Immature natural killer cell (primary cell): ENCODE data around the gene SNAP29. TPM values are rescaled to one million over a fixed set of nuclear protein-coding genes. Genes with fewer than 3 reads are reported as not detected.
"Not testable (repeated sequence)": the region's sequence is repeated elsewhere in the genome, so short reads cannot be mapped to it uniquely, and the experiment has no call there.

ENCODE experiments used
- DNase-seq, 3 donors: peaks; one replicate each; pipeline ENCODE4 v3.0.0; 2022; ENCODE audit warnings: mixed read lengths in 1 of 3
- H3K27ac Mint-ChIP-seq, 6 donors: one replicate each; pipeline ENCODE4 v1.8.0; 2020; ENCODE audit warnings: mixed read lengths in 6 of 6, mild to moderate bottlenecking in 5 of 6, inconsistent platforms in 4 of 6, moderate library complexity in 3 of 6
- H3K27me3 Mint-ChIP-seq, 3 donors: one replicate each; pipeline ENCODE4 v1.8.0; 2020 to 2021; ENCODE audit warnings: low read depth in 3 of 3, mild to moderate bottlenecking in 3 of 3, mixed read lengths in 3 of 3, moderate library complexity in 3 of 3, inconsistent platforms in 1 of 3
- H3K36me3 Mint-ChIP-seq, 3 donors: one replicate each; pipeline ENCODE4 v1.8.0; 2020; ENCODE audit warnings: mixed read lengths in 3 of 3, inconsistent platforms in 2 of 3, mild to moderate bottlenecking in 2 of 3
- H3K4me1 Mint-ChIP-seq, 2 donors: one replicate each; pipeline ENCODE4 v1.8.0; 2020; ENCODE audit warnings: inconsistent platforms in 2 of 2, mild to moderate bottlenecking in 2 of 2, mixed read lengths in 2 of 2, moderate library complexity in 1 of 2
- H3K4me3 Mint-ChIP-seq, 5 donors: one replicate each; pipeline ENCODE4 v1.8.0; 2020; ENCODE audit warnings: mild to moderate bottlenecking in 5 of 5, mixed read lengths in 5 of 5, inconsistent platforms in 3 of 5, moderate library complexity in 3 of 5
- H3K9me3 Mint-ChIP-seq, 6 donors: one replicate each; pipeline ENCODE4 v1.8.0; 2020; ENCODE audit warnings: mild to moderate bottlenecking in 6 of 6, mixed read lengths in 6 of 6, inconsistent platforms in 4 of 6, moderate library complexity in 3 of 6
- polyA plus RNA-seq, 3 donors: library from polyadenylated mRNA; unstranded; fragments of 300-500 nt; fragmentation: Illumina TruSeq; gene quantifications; one replicate each; pipeline ENCODE4 v1.2.3, GENCODE V29; 2021

SNAP29 gene
- polyA plus RNA-seq, 3 donors from 2014 or later: 25.3 to 35.8 (median 35.7) TPM

DNA sequence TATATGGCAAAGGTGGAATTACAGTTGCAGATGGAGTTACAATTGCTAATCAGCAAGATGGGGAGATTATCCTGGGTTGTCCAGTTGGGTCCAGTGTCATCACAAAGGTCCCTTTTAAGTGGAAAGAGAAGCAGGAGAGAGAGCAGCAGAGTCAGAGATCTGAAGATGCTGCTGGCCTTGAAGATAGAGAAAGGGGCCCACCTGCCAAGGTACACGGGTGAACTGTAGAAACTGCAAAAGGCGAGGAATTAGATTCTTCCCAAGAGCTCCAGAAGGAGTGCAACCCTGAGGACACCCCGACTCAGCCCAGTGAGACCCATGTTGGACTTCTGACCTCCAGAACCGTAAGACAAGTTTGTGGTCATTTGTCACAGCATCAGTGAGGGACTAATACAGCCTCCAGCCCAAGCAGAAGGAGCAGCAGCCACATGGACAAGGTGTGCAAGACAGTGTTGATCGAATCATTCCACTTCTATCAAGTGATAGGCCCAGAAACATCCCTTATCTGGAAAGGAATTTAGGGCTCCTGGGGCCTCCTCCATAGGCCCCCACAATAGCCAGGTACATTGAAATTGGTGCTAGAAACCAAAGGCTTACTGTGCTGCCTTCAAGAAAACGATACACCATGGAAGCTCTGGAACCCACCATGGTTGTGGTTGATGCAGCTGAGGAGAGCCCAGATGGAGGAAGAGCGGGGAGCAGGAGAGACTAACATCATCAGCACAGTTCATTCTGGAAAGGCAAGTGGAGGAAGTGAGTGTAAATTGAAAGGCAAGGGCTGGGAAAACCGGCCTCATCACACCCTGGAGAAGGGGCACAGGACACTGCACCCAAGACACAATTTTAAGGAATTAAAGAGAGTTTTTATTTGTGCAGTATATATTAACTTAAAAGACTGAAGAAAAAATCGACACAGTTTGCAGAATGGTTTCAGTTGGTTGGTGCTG, 23.3 kb downstream of the SNAP29 start:
- Mint-ChIP-seq H3K27me3 (peaks cover 0 to 4% (median 2%) of the 10 kb centered on the region in 3 donors), H3K4me3 (no peak overlapping the region), H3K27ac (peak overlapping the region in 3 of 6 donors; percentile 13 to 40 (median 14)), H3K36me3 (peaks cover 13 to 39% (median 22%) of the 10 kb centered on the region in 3 donors), H3K9me3 (no peaks in the 10 kb centered on the region), H3K4me1 (peaks cover 8 to 10% of the 10 kb centered on the region in 2 donors)
- no peak for DNase-seq

DNA sequence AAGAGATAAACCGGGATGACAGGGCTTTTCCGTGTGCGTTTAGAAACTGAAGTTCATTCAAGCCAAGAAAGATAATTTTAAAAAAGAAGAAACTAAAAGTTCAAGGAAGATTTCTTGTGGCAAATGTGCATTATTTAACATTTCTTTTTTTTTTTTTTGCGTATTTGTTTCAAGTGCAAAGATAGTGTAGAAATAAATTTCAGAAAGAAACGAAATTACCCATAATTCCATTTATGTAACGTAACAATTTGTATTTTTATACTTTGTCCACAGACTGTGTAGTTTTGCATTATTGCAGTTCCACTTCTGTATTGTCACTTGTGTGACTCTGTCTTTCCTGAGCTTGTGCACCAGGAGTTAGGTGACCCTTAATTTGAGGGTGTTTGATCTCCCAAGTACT, 24.0 kb downstream of the SNAP29 start:
- no peak for DNase-seq
- no peak overlapping the region for H3K4me3 Mint-ChIP-seq
- peaks cover 8 to 10% of the 10 kb centered on the region in 2 donors for H3K4me1 Mint-ChIP-seq
- H3K27me3 Mint-ChIP-seq: peaks cover 0 to 4% (median 2%) of the 10 kb centered on the region in 3 donors
- H3K36me3 Mint-ChIP-seq: peaks cover 16 to 46% (median 27%) of the 10 kb centered on the region in 3 donors
- no peaks in the 10 kb centered on the region for H3K9me3 Mint-ChIP-seq
- no peak overlapping the region for H3K27ac Mint-ChIP-seq

DNA sequence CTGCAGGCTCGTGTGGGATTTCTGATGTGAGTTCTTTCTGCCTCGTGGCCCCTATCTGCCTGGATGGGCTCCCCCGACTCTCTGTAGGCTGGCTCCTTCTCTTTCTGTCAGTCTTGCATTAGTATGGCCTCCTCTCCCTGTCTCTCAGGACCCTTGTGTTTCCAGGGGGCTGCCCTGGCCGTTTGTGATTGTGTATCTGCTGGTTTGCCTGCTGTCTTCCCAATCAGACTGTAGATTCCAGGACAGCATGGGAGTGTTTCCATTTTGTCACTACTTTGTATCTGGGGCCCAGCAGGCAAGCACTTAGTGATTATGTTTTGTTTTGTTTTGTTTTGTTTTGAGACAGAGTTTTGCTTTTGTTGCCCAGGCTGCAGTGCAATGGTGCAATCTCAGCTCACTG, 25.6 kb downstream of the SNAP29 start:
- peaks cover 0 to 4% (median 2%) of the 10 kb centered on the region in 3 donors for H3K27me3 Mint-ChIP-seq
- no peak overlapping the region for H3K4me3 Mint-ChIP-seq
- peak overlapping the region in 2 of 6 donors; percentile 18 to 29 for H3K27ac Mint-ChIP-seq
- no peaks in the 10 kb centered on the region for H3K9me3 Mint-ChIP-seq
- DNase-seq: no peak
- peaks cover 20 to 62% (median 36%) of the 10 kb centered on the region in 3 donors for H3K36me3 Mint-ChIP-seq
- peaks cover 8 to 10% of the 10 kb centered on the region in 2 donors for H3K4me1 Mint-ChIP-seq

DNA sequence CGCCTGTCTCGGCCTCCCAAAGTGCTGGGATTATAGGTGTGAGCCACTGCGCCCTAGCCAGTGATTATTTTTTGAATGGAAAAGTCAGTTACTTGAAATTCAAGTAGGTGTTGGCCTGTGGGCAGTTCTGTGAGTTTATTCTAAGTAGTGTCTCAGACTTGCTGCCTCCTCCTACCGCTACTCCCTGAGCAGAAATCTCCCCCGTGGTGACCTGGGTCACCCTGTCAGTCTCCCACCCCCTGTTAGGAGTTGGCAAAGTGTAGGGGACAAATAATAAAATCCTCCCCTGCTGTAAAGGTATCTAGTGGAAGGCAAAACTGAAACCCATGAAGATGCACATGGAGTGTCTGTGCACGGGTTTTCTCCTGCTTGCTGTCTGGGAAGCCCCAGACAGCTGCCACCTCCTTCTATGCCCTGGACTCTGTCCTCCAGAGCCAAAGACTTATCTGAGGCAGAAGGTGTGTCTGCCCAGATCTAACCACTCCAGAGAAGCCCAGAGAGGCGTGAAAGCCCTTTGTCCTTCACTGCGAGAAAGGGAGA, 26.3 kb downstream of the SNAP29 start:
- Mint-ChIP-seq H3K9me3 (no peaks in the 10 kb centered on the region), H3K27ac (peak overlapping the region in 5 of 6 donors; percentile 5 to 81 (median 73)), H3K4me3 (no peak overlapping the region), H3K36me3 (peaks cover 23 to 69% (median 42%) of the 10 kb centered on the region in 3 donors), H3K27me3 (peaks cover 0 to 4% (median 2%) of the 10 kb centered on the region in 3 donors), H3K4me1 (peaks cover 8 to 10% of the 10 kb centered on the region in 2 donors)
- DNase-seq: no peak

DNA sequence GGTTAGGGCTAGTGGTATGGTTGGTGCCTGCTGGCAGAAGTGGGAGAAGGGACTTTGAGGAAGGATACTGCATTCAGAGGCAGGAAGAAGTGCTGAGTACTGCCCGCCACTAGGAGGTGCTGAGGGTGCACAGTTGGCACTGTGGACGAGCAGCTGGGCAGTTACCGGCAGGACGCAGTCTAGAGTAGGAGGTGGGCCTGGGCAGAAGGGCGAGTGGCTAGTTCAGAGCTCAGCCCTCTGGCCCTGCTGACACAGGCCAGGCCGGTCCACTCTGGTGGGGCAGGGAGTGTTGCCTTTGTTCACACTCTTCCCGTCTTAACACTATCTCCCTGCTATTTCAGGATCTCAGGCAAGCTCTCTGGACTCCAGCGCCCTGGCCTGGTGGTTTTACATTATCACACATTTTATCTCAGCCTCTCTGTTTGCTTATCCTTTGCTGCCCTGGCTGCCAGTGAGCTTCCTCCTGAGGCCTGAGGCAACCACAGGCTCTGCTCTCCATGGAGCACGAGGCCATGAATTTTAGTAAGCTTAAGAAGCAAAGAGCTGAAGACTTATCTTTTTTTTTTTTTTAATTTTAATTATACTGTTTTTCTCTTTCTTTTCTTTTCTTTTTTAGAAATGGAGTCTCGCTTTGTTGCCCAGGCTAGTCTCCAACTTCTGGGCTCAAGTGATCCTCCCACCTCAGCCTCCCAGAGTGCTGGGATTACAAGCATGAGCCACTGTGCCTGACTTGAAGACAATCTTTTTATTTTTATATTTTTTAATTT, 26.9 kb downstream of the SNAP29 start:
- Mint-ChIP-seq H3K27ac (peak overlapping the region; percentile 49 to 81 (median 74)), H3K4me3 (peak overlapping the region in 2 of 5 donors; percentile 1 to 13), H3K36me3 (peaks cover 24 to 67% (median 40%) of the 10 kb centered on the region in 3 donors), H3K4me1 (peaks cover 8 to 10% of the 10 kb centered on the region in 2 donors), H3K27me3 (peaks cover 0 to 4% (median 2%) of the 10 kb centered on the region in 3 donors), H3K9me3 (no peaks in the 10 kb centered on the region)
- DNase-seq: peak; percentile 49 to 54 (median 49)

DNA sequence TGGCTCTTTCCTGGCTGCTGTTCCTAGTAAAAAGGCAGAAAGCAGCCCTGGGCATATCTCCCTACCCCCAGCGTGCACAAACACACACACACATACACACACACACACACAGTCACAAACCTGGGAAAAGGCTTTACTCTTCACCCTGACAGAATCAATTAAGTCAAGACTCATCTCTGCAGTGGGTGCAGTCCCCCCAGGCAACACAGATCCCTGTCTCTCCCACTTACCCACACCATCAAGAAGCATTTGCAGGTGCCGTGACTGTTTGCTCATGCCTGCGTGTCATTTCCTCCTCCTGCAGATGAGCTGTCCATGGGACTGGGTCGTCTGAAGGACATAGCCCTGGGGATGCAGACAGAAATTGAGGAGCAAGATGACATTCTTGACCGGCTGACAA, 28.6 kb downstream of the SNAP29 start:
- Mint-ChIP-seq H3K4me3 (no peak overlapping the region), H3K27ac (peak overlapping the region in 2 of 6 donors; percentile 9 to 84), H3K9me3 (no peaks in the 10 kb centered on the region), H3K36me3 (peaks cover 22 to 56% (median 37%) of the 10 kb centered on the region in 3 donors), H3K27me3 (peaks cover 0 to 2% (median 2%) of the 10 kb centered on the region in 3 donors), H3K4me1 (peaks cover 8 to 10% of the 10 kb centered on the region in 2 donors)
- DNase-seq: no peak

DNA sequence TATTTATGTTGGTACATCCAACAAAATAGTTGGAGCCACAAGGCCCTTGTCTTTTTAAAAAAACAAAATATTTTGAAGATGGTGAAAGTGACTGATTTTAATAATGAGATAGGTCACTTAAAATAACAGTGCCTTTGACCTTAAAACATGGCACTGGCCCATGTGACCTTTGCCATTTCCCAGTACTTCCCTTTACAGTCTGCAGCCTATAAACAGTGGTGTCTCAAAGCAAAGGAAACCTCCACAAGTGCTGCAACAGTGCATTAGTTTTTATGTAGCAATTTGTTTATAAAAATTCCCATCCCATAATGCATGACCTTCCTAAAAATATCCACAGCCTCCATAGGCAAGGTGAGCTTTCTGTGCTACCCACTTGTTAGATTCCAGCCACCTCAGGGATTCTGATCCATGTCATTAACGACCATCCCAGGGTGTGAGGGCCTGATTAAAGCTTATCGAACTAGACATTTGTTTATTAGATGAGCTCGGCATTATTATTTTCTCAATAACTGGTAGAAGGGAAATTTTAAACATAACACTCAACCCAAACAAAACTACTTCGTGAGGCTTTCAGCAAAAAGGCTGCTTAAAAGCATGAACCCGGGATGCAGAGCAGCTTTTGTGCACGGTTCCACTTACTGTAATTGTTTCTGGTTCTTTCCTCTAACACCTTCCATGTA, 30.4 kb downstream of the SNAP29 start:
- Mint-ChIP-seq H3K36me3 (peaks cover 19 to 43% (median 28%) of the 10 kb centered on the region in 3 donors), H3K4me1 (peaks cover 8 to 10% of the 10 kb centered on the region in 2 donors), H3K9me3 (no peaks in the 10 kb centered on the region), H3K27me3 (peaks cover 0 to 2% (median 0%) of the 10 kb centered on the region in 3 donors), H3K27ac (peak overlapping the region in 1 of 6 donors; percentile 23), H3K4me3 (no peak overlapping the region)
- DNase-seq: no peak

DNA sequence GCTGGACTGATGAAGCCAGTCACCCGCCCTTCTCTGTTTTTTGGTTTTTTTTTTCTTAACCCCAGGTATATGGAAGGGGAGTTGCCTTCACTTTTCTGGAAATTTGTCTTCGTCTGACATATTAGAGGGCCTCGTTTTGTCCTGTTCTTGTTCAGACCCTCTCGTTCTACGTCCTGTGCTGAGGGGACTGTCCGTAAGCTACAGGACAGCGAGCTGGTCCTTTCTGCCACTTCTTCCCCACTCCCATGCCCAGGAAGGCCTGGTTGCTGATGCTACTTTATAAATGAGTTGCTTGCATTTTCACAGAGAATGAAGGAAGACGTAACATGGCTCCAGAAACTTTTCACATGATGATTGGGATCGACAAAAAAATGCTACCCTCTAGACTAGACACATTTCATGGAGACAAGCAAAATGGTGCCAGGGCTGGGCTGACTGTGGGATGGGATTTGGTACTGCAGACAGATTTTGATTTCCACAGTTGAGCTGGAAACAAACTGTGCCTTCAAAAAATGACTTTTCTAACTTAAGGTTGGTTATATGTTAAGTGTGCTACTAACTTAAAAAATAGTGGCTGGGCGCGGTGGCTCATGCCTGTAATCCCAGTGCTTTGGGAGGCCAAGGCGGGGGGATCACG, 31.2 kb downstream of the SNAP29 start:
- Mint-ChIP-seq H3K4me1 (peaks cover 8 to 10% of the 10 kb centered on the region in 2 donors), H3K27ac (peak overlapping the region in 1 of 6 donors; percentile 50)

DNA sequence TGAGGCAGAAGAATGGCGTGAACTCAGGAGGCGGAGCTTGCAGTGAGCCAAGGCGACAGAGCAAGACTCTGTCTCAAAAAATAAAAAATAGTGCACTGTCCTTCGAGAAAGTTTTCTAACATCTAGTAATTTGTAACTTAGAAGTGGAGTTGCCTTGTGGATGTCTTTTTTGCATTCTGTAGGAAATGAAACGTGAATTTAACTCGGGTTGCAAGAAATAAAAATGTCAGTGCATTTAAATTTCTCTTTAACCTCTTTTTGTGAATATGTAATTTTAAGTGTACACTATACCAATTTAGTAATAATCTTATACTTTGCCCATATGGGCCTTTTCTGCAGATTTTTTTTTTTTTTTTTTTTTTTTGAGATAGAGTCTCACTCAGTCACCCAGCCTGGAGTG, 32.2 kb downstream of the SNAP29 start:
- Mint-ChIP-seq H3K27ac (no peak overlapping the region), H3K4me1 (peaks cover 0 to under 1% of the 10 kb centered on the region in 2 donors), H3K27me3 (peaks cover 0 to 3% (median 0%) of the 10 kb centered on the region in 3 donors), H3K9me3 (no peaks in the 10 kb centered on the region), H3K36me3 (peaks cover 12 to 31% (median 21%) of the 10 kb centered on the region in 3 donors), H3K4me3 (no peak overlapping the region)
- DNase-seq: no peak

More for the DNA sequence above, 31.2 kb downstream of the SNAP29 start:
- no peaks in the 10 kb centered on the region for H3K9me3 Mint-ChIP-seq
- DNase-seq: no peak
- peaks cover 0 to 2% (median 0%) of the 10 kb centered on the region in 3 donors for H3K27me3 Mint-ChIP-seq
- H3K36me3 Mint-ChIP-seq: peaks cover 19 to 37% (median 25%) of the 10 kb centered on the region in 3 donors
- no peak overlapping the region for H3K4me3 Mint-ChIP-seq

DNA sequence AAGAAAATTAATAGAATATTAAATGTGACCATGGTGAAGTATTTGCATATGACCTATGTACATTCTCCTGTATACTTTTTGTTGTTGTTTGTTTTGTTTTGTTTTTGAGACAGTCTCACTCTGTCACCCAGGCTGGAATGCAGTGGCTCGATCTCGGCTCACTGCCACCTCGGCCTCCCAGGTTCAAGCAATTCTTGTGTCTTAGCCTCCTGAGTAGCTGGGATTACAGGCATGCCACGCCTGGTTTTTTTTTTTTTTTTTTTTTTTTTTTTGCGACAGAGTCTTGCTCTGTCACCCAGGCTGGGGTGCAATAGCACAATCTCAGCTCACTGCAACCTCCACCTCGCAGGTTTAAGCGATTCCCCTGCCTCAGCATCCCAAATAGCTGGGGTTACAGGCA, 38.9 kb downstream of the SNAP29 start:
- not testable (repeated sequence) for H3K4me3 Mint-ChIP-seq, H3K36me3 Mint-ChIP-seq, DNase-seq, H3K4me1 Mint-ChIP-seq, H3K27ac Mint-ChIP-seq, H3K27me3 Mint-ChIP-seq, H3K9me3 Mint-ChIP-seq

DNA sequence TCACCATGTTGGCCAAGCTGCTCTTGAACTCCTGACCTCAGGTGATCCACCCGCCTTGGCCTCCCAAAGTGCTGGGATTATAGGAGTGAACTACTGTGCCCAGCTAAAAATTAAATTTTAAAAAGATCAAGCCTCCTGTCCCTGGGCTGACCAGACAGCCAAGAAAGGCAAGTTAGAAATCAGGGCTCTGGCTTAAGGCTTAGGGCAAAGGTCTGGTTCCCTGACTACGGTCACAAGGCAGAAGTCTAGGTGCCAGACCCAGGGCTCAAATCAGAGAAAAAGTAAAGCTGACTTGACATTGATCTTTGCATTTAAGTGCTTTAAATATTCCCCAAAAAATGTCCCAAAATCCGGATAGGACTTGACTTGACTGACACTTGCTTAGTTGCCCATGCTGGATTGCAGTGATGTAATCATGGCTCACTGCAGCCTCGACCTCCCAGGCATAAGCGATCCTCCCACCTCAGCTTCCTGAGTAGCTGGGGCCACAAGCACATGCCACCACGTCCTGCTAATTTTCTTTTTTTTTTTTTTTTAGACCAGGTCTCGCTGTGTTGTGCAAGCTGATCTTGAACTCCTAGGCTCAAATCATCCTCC, 41.1 kb downstream of the SNAP29 start:
- Mint-ChIP-seq H3K27ac (no peak overlapping the region), H3K27me3 (peaks cover 0 to 1% (median 0%) of the 10 kb centered on the region in 3 donors), H3K36me3 (no peaks in the 10 kb centered on the region), H3K4me3 (no peak overlapping the region), H3K4me1 (no peaks in the 10 kb centered on the region), H3K9me3 (no peaks in the 10 kb centered on the region)
- DNase-seq: no peak
